DOHH2 (cell line): ENCODE results near the gene ZNF648.
"Not testable (repeated sequence)": the region's sequence is repeated elsewhere in the genome, so short reads cannot be mapped to it uniquely, and the experiment has no call there.

Experiments used
- H3F3A ChIP-seq: fragments of 200-600 bp; sonication (generic), shearing (Covaris generic); 2 replicates; pipeline ENCODE4 v1.6.0; 2016; ENCODE audit warnings: antibody characterized with exemption, mild to moderate bottlenecking; ENCODE audit not compliant: control insufficient read depth, insufficient read depth
- H3K27ac ChIP-seq: fragments of 200-600 bp; sonication (generic); 2 replicates; pipeline ENCODE4 v1.5.1; 2014; ENCODE audit warnings: low read depth, mild to moderate bottlenecking, low read length, moderate library complexity
- H3K27me3 ChIP-seq: fragments of 200-600 bp; sonication (generic); 2 replicates; pipeline ENCODE4 v1.6.1; 2014; ENCODE audit warnings: mild to moderate bottlenecking, low read length, mixed read lengths; ENCODE audit not compliant: control insufficient read depth
- H3K36me3 ChIP-seq: fragments of 200-600 bp; sonication (generic); 2 replicates; pipeline ENCODE4 v1.6.1; 2014; ENCODE audit warnings: mild to moderate bottlenecking, low read length, moderate library complexity, mixed read lengths; ENCODE audit not compliant: control insufficient read depth
- H3K4me1 ChIP-seq: fragments of 200-600 bp; sonication (generic); 2 replicates; pipeline ENCODE4 v1.6.1; 2014; ENCODE audit warnings: mild to moderate bottlenecking, low read length, mixed read lengths; ENCODE audit not compliant: control insufficient read depth
- H3K4me2 ChIP-seq: fragments of 200-600 bp; sonication (generic); 2 replicates; pipeline ENCODE4 v1.6.0; 2014; ENCODE audit warnings: mild to moderate bottlenecking, low read length, moderate library complexity
- H3K4me3 ChIP-seq: fragments of 200-600 bp; sonication (generic); 2 replicates; pipeline ENCODE4 v1.5.1; 2014; ENCODE audit warnings: mild to moderate bottlenecking, low read length, mixed read lengths
- H3K79me2 ChIP-seq: fragments of 200-600 bp; sonication (generic); 2 replicates; pipeline ENCODE4 v1.6.1; 2014; ENCODE audit warnings: mild to moderate bottlenecking, low read length, mixed read lengths; ENCODE audit not compliant: control insufficient read depth
- H3K9me2 ChIP-seq: fragments of 200-600 bp; sonication (generic); replicated peaks from 2 replicates; pipeline ENCODE4 v1.6.1; 2014; ENCODE audit warnings: mild to moderate bottlenecking, low read length, mixed read lengths; ENCODE audit not compliant: control insufficient read depth
- H3K9me3 ChIP-seq: fragments of 200-600 bp; sonication (generic); 2 replicates; pipeline ENCODE4 v1.6.1; 2014; ENCODE audit warnings: antibody characterized with exemption, low read length, mixed read lengths; ENCODE audit not compliant: control insufficient read depth, insufficient read depth
- H4K20me1 ChIP-seq: fragments of 200-600 bp; sonication (generic); 2 replicates; pipeline ENCODE4 v1.6.0; 2014; ENCODE audit warnings: low read depth, mild to moderate bottlenecking, antibody characterized with exemption, low read length, moderate library complexity; ENCODE audit not compliant: control insufficient read depth, insufficient read depth
- CTCF ChIP-seq: fragments of 200-600 bp; sonication (generic); IDR thresholded peaks from one replicate; pipeline ENCODE4 v1.5.1; 2014; ENCODE audit warnings: antibody characterized with exemption, mild to moderate bottlenecking, low read depth, low read length; ENCODE audit not compliant: poor library complexity, severe bottlenecking
- EZH2phosphoT487 ChIP-seq: fragments of 200-600 bp; sonication (generic); IDR thresholded peaks from 2 replicates; pipeline ENCODE4 v1.6.1; 2017; ENCODE audit warnings: borderline replicate concordance, mild to moderate bottlenecking, antibody characterized with exemption, low read length, moderate library complexity, mixed read lengths

ZNF648 gene

GRCh38 chr1:182098301-182098700, 36.8 kb upstream of the ZNF648 start:
- Histone ChIP-seq H3K9me2 (no peaks in the 10 kb centered on the region), H4K20me1 (no peaks in the 10 kb centered on the region), H3K4me1 (no peaks in the 10 kb centered on the region), H3K9me3 (no peaks in the 10 kb centered on the region), H3K79me2 (no peaks in the 10 kb centered on the region), H3F3A (no peaks in the 10 kb centered on the region), H3K4me2 (no peak overlapping the region), H3K4me3 (no peak overlapping the region), H3K36me3 (no peaks in the 10 kb centered on the region), H3K27me3 (no peaks in the 10 kb centered on the region; the same call in 1 of the 2 replicates), H3K27ac (no peak overlapping the region)
- no peak for TF ChIP-seq CTCF
- TF ChIP-seq EZH2phosphoT487, result no peak

DNA sequence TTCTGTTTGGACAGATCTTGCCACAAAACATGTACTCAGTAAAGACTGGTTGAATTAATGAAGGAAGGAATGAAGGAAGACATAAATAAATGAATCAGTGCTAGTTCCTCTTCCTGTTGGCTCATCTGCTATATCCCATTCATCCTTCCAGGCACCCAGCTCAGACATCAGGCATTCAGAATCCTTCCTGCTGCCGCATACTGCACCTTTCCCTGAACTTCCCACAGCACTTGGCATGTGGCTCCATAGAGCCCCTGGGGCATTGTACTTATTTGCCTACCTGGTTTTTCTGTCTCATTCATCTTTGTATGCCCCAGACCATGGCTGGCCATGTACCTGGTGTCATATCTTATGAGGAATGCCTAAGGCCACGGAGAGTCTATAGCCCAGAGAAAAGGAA, 34.4 kb upstream of the ZNF648 start:
- no peak overlapping the region for H3K27ac ChIP-seq
- no peak overlapping the region for H3K4me2 ChIP-seq
- H4K20me1 ChIP-seq, result no peaks in the 10 kb centered on the region
- H3K27me3 ChIP-seq, result no peaks in the 10 kb centered on the region; the same call in 1 of the 2 replicates
- no peaks in the 10 kb centered on the region for H3K9me2 ChIP-seq
- H3K4me1 ChIP-seq, result no peaks in the 10 kb centered on the region
- no peaks in the 10 kb centered on the region for H3K79me2 ChIP-seq
- no peaks in the 10 kb centered on the region for H3K9me3 ChIP-seq
- H3F3A ChIP-seq, result no peaks in the 10 kb centered on the region
- TF ChIP-seq CTCF (no peak), EZH2phosphoT487 (no peak)
- H3K36me3 ChIP-seq, result no peaks in the 10 kb centered on the region
- no peak overlapping the region for H3K4me3 ChIP-seq

- not testable (repeated sequence) for H3K9me2 ChIP-seq, H3F3A ChIP-seq, H3K4me2 ChIP-seq, H3K4me3 ChIP-seq, H3K36me3 ChIP-seq, H3K27me3 ChIP-seq, H3K79me2 ChIP-seq, H3K27ac ChIP-seq, H4K20me1 ChIP-seq, H3K9me3 ChIP-seq, H3K4me1 ChIP-seq
Observed at GRCh38 chr1:182094514-182095005, 33.0 kb upstream of the ZNF648 start.

GRCh38 chr1:182093781-182094180, 32.3 kb upstream of the ZNF648 start:
- Histone ChIP-seq H3K9me2 (no peaks in the 10 kb centered on the region), H3K79me2 (no peaks in the 10 kb centered on the region), H3K9me3 (no peaks in the 10 kb centered on the region), H3K36me3 (no peaks in the 10 kb centered on the region), H3F3A (no peaks in the 10 kb centered on the region), H3K4me1 (no peaks in the 10 kb centered on the region), H3K4me3 (no peak overlapping the region), H3K27ac (no peak overlapping the region), H3K27me3 (peaks cover 2% of the 10 kb centered on the region; the same call in 1 of the 2 replicates), H4K20me1 (no peaks in the 10 kb centered on the region), H3K4me2 (no peak overlapping the region)
- no peak for TF ChIP-seq CTCF
- TF ChIP-seq EZH2phosphoT487, result no peak
